NCI-H345 (cell line): ENCODE data around the gene KRT84.
A peak's percentile ranks its signal among the peaks of the same experiment; 100 is the strongest.

ENCODE experiments used
- DNase-seq: peaks from one replicate; lab custom pipeline; 2025; lab: John Stamatoyannopoulos, UW

Gene KRT84

GRCh38 chr12:52383331-52383730 is 2.1 kb downstream of the KRT84 start:
- no peak for DNase-seq

- no peak for DNase-seq
These were observed 2.6 kb downstream of the KRT84 start for GRCh38 chr12:52382854-52383253.

GRCh38 chr12:52381206-52381605 is 4.2 kb downstream of the KRT84 start:
- DNase-seq = no peak

GRCh38 chr12:52380271-52380694 is 5.2 kb downstream of the KRT84 start:
- DNase-seq = peak; percentile 35

- no peak for DNase-seq
These were observed 5.9 kb downstream of the KRT84 start for GRCh38 chr12:52379536-52379935.

- DNase-seq = no peak
These were observed 7.4 kb downstream of the KRT84 start for GRCh38 chr12:52378091-52378490.

- no peak for DNase-seq
These were observed 8.2 kb downstream of the KRT84 start for GRCh38 chr12:52377266-52377665.

GRCh38 chr12:52372216-52373154 is 13.0 kb downstream of the KRT84 start:
- peak; percentile 77 for DNase-seq

GRCh38 chr12:52371716-52372115 is 13.7 kb downstream of the KRT84 start:
- DNase-seq = no peak

- DNase-seq = no peak
These were observed 14.4 kb downstream of the KRT84 start for GRCh38 chr12:52370926-52371608.

GRCh38 chr12:52369809-52370208 is 15.6 kb downstream of the KRT84 start:
- DNase-seq = no peak

- no peak for DNase-seq
These were observed 16.2 kb downstream of the KRT84 start for GRCh38 chr12:52369211-52369610.

- no peak for DNase-seq
These were observed 16.9 kb downstream of the KRT84 start for GRCh38 chr12:52368508-52368907.

- DNase-seq = no peak
These were observed 17.6 kb downstream of the KRT84 start for GRCh38 chr12:52367876-52368275.

- DNase-seq = no peak
These were observed 18.5 kb downstream of the KRT84 start, which contains the start of gene KRT85 for GRCh38 chr12:52366738-52367485. KRT85 (minus strand) TSS chr12:52367481; CDS start chr12:52367405, 76 bp downstream.

GRCh38 chr12:52364901-52365489 is 20.5 kb downstream of the KRT84 start:
- DNase-seq = no peak

GRCh38 chr12:52364061-52364460 is 21.4 kb downstream of the KRT84 start:
- DNase-seq = no peak

GRCh38 chr12:52363111-52363679 is 22.3 kb downstream of the KRT84 start:
- no peak for DNase-seq

- peak; percentile 19 for DNase-seq
These were observed 23.2 kb downstream of the KRT84 start for GRCh38 chr12:52362118-52362726.

- no peak for DNase-seq
These were observed 23.9 kb downstream of the KRT84 start for GRCh38 chr12:52361553-52361952.

- no peak for DNase-seq
These were observed 24.7 kb downstream of the KRT84 start for GRCh38 chr12:52360663-52361271.
